ENCODE measurements around the gene IGFBP3. TPM values are rescaled to one million over a fixed set of nuclear protein-coding genes. Genes with fewer than 3 reads are reported as not detected.

IGFBP3 gene
- total and polyA plus RNA-seq, 2 of the 13 experiments (the other 11 are each of a cell fraction or from before 2014, with no cell fraction given), result 57.5 TPM; not detected in 1

- TF ChIP-seq IRF9 (CRISPR knock-in tag; IDR thresholded peaks at IDR 0.05; ENCODE audit: borderline replicate concordance) (no peak), NRL (CRISPR knock-in tag; IDR thresholded peaks at IDR 0.05; ENCODE audit: borderline replicate concordance) (peak; percentile 68; the same call in 1 of the 2 replicates), KDM4B (CRISPR knock-in tag; IDR thresholded peaks at IDR 0.05) (no peak), ZNF766 (CRISPR knock-in tag; IDR thresholded peaks at IDR 0.05; ENCODE audit: borderline replicate concordance) (no peak), MLLT10 (CRISPR knock-in tag; IDR thresholded peaks at IDR 0.05) (no peak), ISX (CRISPR knock-in tag; conservative IDR thresholded peaks at IDR 0.05) (no peak), SALL1 (CRISPR knock-in tag; IDR thresholded peaks at IDR 0.05) (0 out of 2 replicates have a peak, but pooled peaks have one; percentile 9), ZNF83 (CRISPR knock-in tag; IDR thresholded peaks at IDR 0.05; ENCODE audit: borderline replicate concordance) (no peak), ZMAT3 (CRISPR knock-in tag; conservative IDR thresholded peaks at IDR 0.05) (no peak), RERE (CRISPR knock-in tag; IDR thresholded peaks at IDR 0.05; ENCODE audit: low read depth) (no peak), ZNF362 (CRISPR knock-in tag; IDR thresholded peaks at IDR 0.05; ENCODE audit: borderline replicate concordance) (no peak), RFXAP (CRISPR knock-in tag; IDR thresholded peaks at IDR 0.05; ENCODE audit: borderline replicate concordance) (no peak), ZNF136 (CRISPR knock-in tag; IDR thresholded peaks at IDR 0.05; ENCODE audit: low read depth) (no peak), SIX4 (CRISPR knock-in tag; IDR thresholded peaks at IDR 0.05) (no peak), ZNF597 (CRISPR knock-in tag; IDR thresholded peaks at IDR 0.05) (no peak), ZNF547 (CRISPR knock-in tag; IDR thresholded peaks at IDR 0.05) (no peak), SMYD3 (CRISPR knock-in tag; IDR thresholded peaks at IDR 0.05) (0 out of 2 replicates have a peak, but pooled peaks have one; percentile 19), SAFB2 (CRISPR knock-in tag; IDR thresholded peaks at IDR 0.05; ENCODE audit: borderline replicate concordance, low read depth) (no peak), ZNF839 (CRISPR knock-in tag; IDR thresholded peaks at IDR 0.05; ENCODE audit: borderline replicate concordance) (peak; percentile 34; the same call in 1 of the 2 replicates), ZBTB44 (CRISPR knock-in tag; IDR thresholded peaks at IDR 0.05) (no peak)
Measured at GRCh38 chr7:45880433-45880860, 40.6 kb downstream of the IGFBP3 start (continued).

Data from HepG2 (cell line).